NB4 (cell line): Measurements from ENCODE around the gene ZMIZ2.

Source experiments
- DNase-seq: peaks from one replicate; pipeline ENCODE4 v3.0.0; 2010; ENCODE audit warnings: low read depth
- H3K4me3 ChIP-seq: one replicate; pipeline ENCODE4 v1.5.1; 2011; ENCODE audit warnings: mild to moderate bottlenecking, low read depth, low read length, moderate library complexity
- CTCF ChIP-seq: IDR thresholded peaks from one replicate; pipeline ENCODE4 v1.5.1; 2012; ENCODE audit warnings: low read depth, low read length
- POLR2A ChIP-seq: IDR thresholded peaks from 2 replicates; pipeline ENCODE4 v1.6.1; 2011; ENCODE audit warnings: mild to moderate bottlenecking; ENCODE audit not compliant: insufficient read length; ENCODE audit errors: extremely low read depth
- TF ChIP-seq, protein P1 (sequence below): IDR thresholded peaks from 2 replicates; pipeline ENCODE4 v1.6.1; 2011; ENCODE audit warnings: low read depth, low read length

ZMIZ2 gene

GRCh38 chr7:44814919-44815318, 66.3 kb downstream of the ZMIZ2 start:
- DNase-seq, result peak; percentile 51
- no peak overlapping the region for H3K4me3 ChIP-seq
- TF ChIP-seq POLR2A (no peak), CTCF (peak; percentile 25)

DNA sequence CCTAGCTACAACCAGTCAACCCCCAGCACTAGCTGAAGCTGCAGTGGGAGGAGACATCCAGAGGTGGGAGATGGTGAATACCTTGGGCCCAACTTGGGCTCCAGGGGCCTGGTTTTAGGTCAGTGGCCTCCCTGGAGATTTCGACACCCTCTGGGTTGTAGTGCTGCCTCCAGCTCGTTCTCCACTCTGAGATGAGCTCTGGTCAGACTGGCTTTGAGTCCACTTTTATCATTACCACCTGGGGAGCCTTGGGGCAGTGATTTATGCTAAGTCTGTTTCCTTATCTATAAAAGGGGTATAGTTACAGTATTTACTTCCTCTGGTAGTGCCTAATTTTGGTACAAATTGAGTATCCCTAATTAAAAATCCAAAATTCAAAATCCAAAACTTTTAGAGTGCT, 70.6 kb downstream of the ZMIZ2 start:
- DNase-seq, result no peak
- H3K4me3 ChIP-seq, result no peak overlapping the region
- TF ChIP-seq, protein P1, sequence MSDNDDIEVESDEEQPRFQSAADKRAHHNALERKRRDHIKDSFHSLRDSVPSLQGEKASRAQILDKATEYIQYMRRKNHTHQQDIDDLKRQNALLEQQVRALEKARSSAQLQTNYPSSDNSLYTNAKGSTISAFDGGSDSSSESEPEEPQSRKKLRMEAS, result no peak
